Head of caudate nucleus (tissue), 42 donors: ENCODE results near the gene FOXR1.

ENCODE experiments used
- DNase-seq, 42 donors: peaks; one replicate each; pipeline versions ENCODE4 v3.0.0 to v3.0.0-alpha.2; 2020 to 2021; ENCODE audit warnings: mixed read lengths in 7 of 42
- intact Hi-C: fragments of 100-400 bp; cut with DNase I; formaldehyde crosslinking; loops from one replicate; pipeline ENCODE4 v1.15.0; 2022

The FOXR1 gene

GRCh38 chr11:118971646-118972045 is at the start of gene FOXR1:
Gene FOXR1, plus strand, starts transcription at chr11:118971761. Its CDS starts 171 bp downstream, at chr11:118971932.
- DNase-seq = peak in 1 of 42 donors; percentile 18
- intact Hi-C loops = no loop called here

GRCh38 chr11:118921929-118922744 is 49.4 kb upstream of the FOXR1 start:
- intact Hi-C loops = no loop called here
- peak in 23 of 42 donors; percentile 34 to 79 (median 63) for DNase-seq

GRCh38 chr11:118922745-118923627 is 48.6 kb upstream of the FOXR1 start:
- intact Hi-C loops = no loop called here
- peak in 1 of 42 donors; percentile 10 for DNase-seq

- intact Hi-C loops = no loop called here
- DNase-seq = no peak
Measured at GRCh38 chr11:118923721-118924587, 47.6 kb upstream of the FOXR1 start.

GRCh38 chr11:118924591-118925585 is 46.7 kb upstream of the FOXR1 start:
- intact Hi-C loops = no loop called here
- DNase-seq = peak in 28 of 42 donors; percentile 50 to 83 (median 69)

- intact Hi-C loops = loop anchor here (2.0 kb wide), 1 partner anchor 21 kb away; no protein-coding TSS in a partner anchor
- DNase-seq = no peak
Measured at GRCh38 chr11:118927554-118928100, 43.9 kb upstream of the FOXR1 start.

GRCh38 chr11:118928101-118928869 is 43.3 kb upstream of the FOXR1 start:
- intact Hi-C loops = loop anchor here (2.0 kb wide), 1 partner anchor 21 kb away; no protein-coding TSS in a partner anchor
- DNase-seq = peak; percentile 87 to 98 (median 94)

GRCh38 chr11:118928870-118929500 is 42.6 kb upstream of the FOXR1 start:
- intact Hi-C loops = loop anchor here (2.0 kb wide), 1 partner anchor 22 kb away; no protein-coding TSS in a partner anchor
- DNase-seq = peak in 37 of 42 donors; percentile 50 to 84 (median 68)

GRCh38 chr11:118929501-118930093 is 42.0 kb upstream of the FOXR1 start:
- intact Hi-C loops = loop anchor here (2.0 to 10.0 kb wide), 2 partner anchors 23 to 235 kb away; no protein-coding TSS in a partner anchor
- DNase-seq = peak; percentile 63 to 92 (median 82)

- peak in 41 of 42 donors; percentile 65 to 93 (median 84) for DNase-seq
- intact Hi-C loops = loop anchor here (10.0 kb wide), 1 partner anchor 235 kb away; no protein-coding TSS in a partner anchor
Measured at GRCh38 chr11:118930094-118930712, 41.4 kb upstream of the FOXR1 start.

- intact Hi-C loops = loop anchor here (10.0 kb wide), 1 partner anchor 237 kb away; no protein-coding TSS in a partner anchor
- no peak for DNase-seq
Measured at GRCh38 chr11:118931571-118931970, 40.0 kb upstream of the FOXR1 start.

- intact Hi-C loops = loop anchor here (10.0 kb wide), 1 partner anchor 239 kb away; no protein-coding TSS in a partner anchor
- DNase-seq = no peak
Measured at GRCh38 chr11:118933486-118933885, 38.1 kb upstream of the FOXR1 start.

GRCh38 chr11:118935376-118935775 is 36.2 kb upstream of the FOXR1 start:
- intact Hi-C loops = loop anchor here (10.0 kb wide), 1 partner anchor 241 kb away; no protein-coding TSS in a partner anchor
- DNase-seq = no peak
